Prostate gland (tissue), 2 donors: ENCODE data around the gene PTPRCAP. TPM values are rescaled to one million over a fixed set of nuclear protein-coding genes. Genes with fewer than 3 reads are reported as not detected.

ENCODE experiments used
- DNase-seq: peaks from one replicate; pipeline ENCODE4 v3.0.0-alpha.2; 2019; ENCODE audit warnings: low spot score
- H3K27ac ChIP-seq, 2 donors: fragments of 200-600 bp; sonication (generic); 2 replicates each; pipeline ENCODE4 v1.5.1; 2017 to 2019
- H3K27me3 ChIP-seq: fragments of 200-600 bp; sonication (generic); replicated peaks from 2 replicates; pipeline ENCODE4 v1.5.1; 2019; ENCODE audit not compliant: insufficient read depth
- H3K36me3 ChIP-seq, 2 donors: fragments of 200-600 bp; sonication (generic); 1 replicate in 1 of 2; 2 replicates in 1 of 2; pipeline versions ENCODE4 v1.5.1 to v1.8.1; 2017 to 2019
- H3K4me1 ChIP-seq: fragments of 200-600 bp; sonication (generic); replicated peaks from 2 replicates; pipeline ENCODE4 v1.5.1; 2019
- H3K4me3 ChIP-seq, 2 donors: fragments of 200-600 bp; sonication (generic); 2 replicates each; pipeline ENCODE4 v1.5.1; 2017 to 2019
- H3K9me3 ChIP-seq: fragments of 200-600 bp; sonication (generic); 2 replicates; pipeline ENCODE4 v1.5.1; 2017
- CTCF ChIP-seq, 4 experiments: fragments of 200-600 bp in 2 of 4; fragments of 450-650 bp in 2 of 4; sonication (generic) in 2 of 4; IDR thresholded peaks; 1 replicate in 3 of 4; 2 replicates in 1 of 4; pipeline ENCODE4 v1.5.1; 2016 to 2019; ENCODE audit warnings: antibody characterized with exemption in 4 of 4, mild to moderate bottlenecking in 2 of 4, moderate library complexity in 2 of 4
- POLR2A ChIP-seq: fragments of 450-650 bp; IDR thresholded peaks from one replicate; pipeline ENCODE4 v1.6.1; 2016; ENCODE audit warnings: antibody characterized with exemption, mild to moderate bottlenecking
- POLR2AphosphoS5 ChIP-seq: sonication (generic); formaldehyde crosslinking; IDR thresholded peaks from one replicate; pipeline ENCODE4 v1.6.1; 2017; ENCODE audit warnings: antibody characterized with exemption
- WGBS: methylation state at CpG from one replicate; pipeline ENCODE4 v1.1.5; 2018; 5-methylcytosine and 5-hydroxymethylcytosine counted together
- intact Hi-C: fragments of 100-400 bp; cut with DNase I; formaldehyde crosslinking; loops from one replicate; pipeline ENCODE4 v1.14.2; 2022
- total RNA-seq, 2 donors: library from RNA; depleted of rRNA; stranded (reverse); fragments of >200 nt; gene quantifications; one replicate each; pipeline ENCODE4 v1.1.0, GENCODE V29; 2016

Gene PTPRCAP
- total RNA-seq, 2 donors from 2014 or later, result 2.9 to 5.9 TPM

DNA sequence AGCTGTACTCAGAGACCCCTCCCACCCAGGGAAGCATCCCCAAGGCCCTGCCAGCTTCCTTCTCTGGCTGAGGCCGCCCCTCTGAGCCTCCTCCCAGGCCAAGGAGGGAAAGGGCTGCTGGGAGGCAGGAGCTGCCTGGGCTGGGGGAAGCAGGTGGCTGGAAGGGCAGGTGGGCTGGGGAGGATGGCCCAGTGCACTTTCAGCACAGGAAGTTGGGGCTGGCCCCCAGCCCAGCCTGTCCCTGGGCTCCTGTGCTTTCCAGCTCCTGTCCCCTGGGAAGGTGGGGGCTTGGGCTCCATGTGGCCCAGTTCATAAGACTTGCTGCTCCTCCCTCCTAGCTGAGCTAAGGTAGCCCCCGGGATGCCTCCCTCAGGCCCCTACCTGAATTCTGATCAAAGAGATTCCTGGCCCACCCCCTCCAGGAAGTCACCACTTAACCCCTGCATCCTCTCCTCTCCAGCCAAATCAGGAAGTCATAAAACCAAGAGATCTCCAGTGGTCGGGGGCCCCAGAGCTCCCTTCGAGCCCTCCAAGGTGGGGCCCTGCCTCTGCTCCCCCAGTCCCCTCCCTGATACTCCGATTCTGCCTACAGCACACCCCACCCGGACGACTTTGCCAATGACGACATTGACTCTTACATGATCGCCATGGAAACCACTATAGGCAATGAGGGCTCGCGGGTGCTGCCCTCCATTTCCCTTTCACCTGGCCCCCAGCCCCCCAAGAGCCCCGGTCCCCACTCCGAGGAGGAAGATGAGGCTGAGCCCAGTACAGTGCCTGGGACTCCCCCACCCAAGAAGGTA, 40.7 kb downstream of the PTPRCAP start:
- Histone ChIP-seq H3K4me1 (peaks cover 22% of the 10 kb centered on the region), H3K9me3 (no peaks in the 10 kb centered on the region), H3K36me3 (peaks cover 6 to 13% of the 10 kb centered on the region in 2 donors), H3K27ac (no peak overlapping the region), H3K4me3 (no peak overlapping the region), H3K27me3 (no peaks in the 10 kb centered on the region)
- TF ChIP-seq POLR2A, result no peak
- no peak for TF ChIP-seq CTCF (IDR thresholded peaks at IDR 0.05)
- intact Hi-C loops, result no loop called here
- DNase-seq, result no peak
- 39% methylated on average over 13 of the region's 13 CpGs for WGBS

DNA sequence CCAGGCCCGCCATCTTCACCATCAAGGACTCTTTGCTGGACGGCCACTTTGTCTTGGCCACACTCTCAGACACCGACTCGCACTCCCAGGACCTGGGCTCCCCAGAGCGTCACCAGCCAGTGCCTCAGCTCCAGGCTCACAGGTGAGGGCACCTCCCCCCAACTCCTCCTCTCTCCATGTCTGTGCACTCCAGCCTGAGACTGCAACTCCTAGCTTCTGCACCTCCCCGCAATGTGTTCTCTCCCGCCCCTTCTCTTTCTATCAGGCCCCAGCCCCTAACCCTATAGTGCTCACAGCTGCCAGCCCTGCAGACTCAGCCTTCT, 41.3 kb downstream of the PTPRCAP start:
- Histone ChIP-seq H3K27ac (no peak overlapping the region), H3K4me3 (no peak overlapping the region), H3K4me1 (peaks cover 22% of the 10 kb centered on the region), H3K9me3 (no peaks in the 10 kb centered on the region), H3K27me3 (no peaks in the 10 kb centered on the region), H3K36me3 (peaks cover 6 to 13% of the 10 kb centered on the region in 2 donors)
- intact Hi-C loops, result no loop called here
- 85% methylated on average over 7 of the region's 7 CpGs for WGBS
- TF ChIP-seq POLR2A (no peak), POLR2AphosphoS5 (no peak), CTCF (IDR thresholded peaks at IDR 0.05) (no peak)
- no peak for DNase-seq

GRCh38 chr11:67395555-67396258, 41.8 kb downstream of the PTPRCAP start:
- H3K4me1 ChIP-seq, result peaks cover 20% of the 10 kb centered on the region
- H3K27ac ChIP-seq, result no peak overlapping the region
- H3K9me3 ChIP-seq, result no peaks in the 10 kb centered on the region
- intact Hi-C loops, result no loop called here
- H3K27me3 ChIP-seq, result no peaks in the 10 kb centered on the region
- no peak for DNase-seq
- 80% methylated on average over 19 of the region's 19 CpGs for WGBS
- H3K36me3 ChIP-seq, result peaks cover 6 to 13% of the 10 kb centered on the region in 2 donors
- H3K4me3 ChIP-seq, result no peak overlapping the region
- TF ChIP-seq POLR2A (no peak), POLR2AphosphoS5 (no peak), CTCF (IDR thresholded peaks at IDR 0.05) (no peak)

DNA sequence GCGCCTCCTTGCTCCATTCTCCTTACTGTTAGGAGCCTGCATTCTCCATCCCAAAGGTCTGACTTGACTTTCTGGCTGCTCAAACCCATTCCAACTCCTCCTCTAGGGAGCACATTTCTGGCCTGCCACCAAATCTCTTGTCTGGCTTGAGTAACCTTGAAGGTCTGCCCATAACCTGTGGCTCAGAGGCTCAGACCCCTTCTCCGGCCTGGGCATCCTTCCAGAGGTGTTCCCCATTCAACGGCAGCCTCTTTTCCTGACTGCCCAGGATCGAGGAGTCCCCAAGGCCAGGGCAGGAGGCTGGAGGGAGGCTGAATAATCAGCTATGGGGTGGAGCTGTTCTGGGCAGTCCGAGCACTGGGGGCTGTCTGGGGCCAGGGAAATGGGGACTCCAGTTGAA, 43.5 kb downstream of the PTPRCAP start:
- H3K4me3 ChIP-seq, result no peak overlapping the region
- no peak for DNase-seq
- peaks cover 6% of the 10 kb centered on the region for H3K4me1 ChIP-seq
- no peak overlapping the region for H3K27ac ChIP-seq
- H3K36me3 ChIP-seq, result peaks cover 6 to 9% of the 10 kb centered on the region in 2 donors
- H3K9me3 ChIP-seq, result no peaks in the 10 kb centered on the region
- no peak for TF ChIP-seq CTCF (IDR thresholded peaks at IDR 0.05)
- TF ChIP-seq POLR2AphosphoS5, result no peak
- TF ChIP-seq POLR2A, result no peak
- intact Hi-C loops, result no loop called here
- no peaks in the 10 kb centered on the region for H3K27me3 ChIP-seq
- WGBS, result 84% methylated on average over 5 of the region's 5 CpGs
